DOHH2 (cell line): ENCODE measurements around the gene PRSS3.
"Not testable (repeated sequence)": the region's sequence is repeated elsewhere in the genome, so short reads cannot be mapped to it uniquely, and the experiment has no call there.

ENCODE experiments used
- H3F3A ChIP-seq: fragments of 200-600 bp; sonication (generic), shearing (Covaris generic); 2 replicates; pipeline ENCODE4 v1.6.0; 2016; ENCODE audit warnings: antibody characterized with exemption, mild to moderate bottlenecking; ENCODE audit not compliant: control insufficient read depth, insufficient read depth
- H3K27ac ChIP-seq: fragments of 200-600 bp; sonication (generic); 2 replicates; pipeline ENCODE4 v1.5.1; 2014; ENCODE audit warnings: low read depth, mild to moderate bottlenecking, low read length, moderate library complexity
- H3K27me3 ChIP-seq: fragments of 200-600 bp; sonication (generic); 2 replicates; pipeline ENCODE4 v1.6.1; 2014; ENCODE audit warnings: mild to moderate bottlenecking, low read length, mixed read lengths; ENCODE audit not compliant: control insufficient read depth
- H3K36me3 ChIP-seq: fragments of 200-600 bp; sonication (generic); 2 replicates; pipeline ENCODE4 v1.6.1; 2014; ENCODE audit warnings: mild to moderate bottlenecking, low read length, moderate library complexity, mixed read lengths; ENCODE audit not compliant: control insufficient read depth
- H3K4me1 ChIP-seq: fragments of 200-600 bp; sonication (generic); 2 replicates; pipeline ENCODE4 v1.6.1; 2014; ENCODE audit warnings: mild to moderate bottlenecking, low read length, mixed read lengths; ENCODE audit not compliant: control insufficient read depth
- H3K4me2 ChIP-seq: fragments of 200-600 bp; sonication (generic); 2 replicates; pipeline ENCODE4 v1.6.0; 2014; ENCODE audit warnings: mild to moderate bottlenecking, low read length, moderate library complexity
- H3K4me3 ChIP-seq: fragments of 200-600 bp; sonication (generic); 2 replicates; pipeline ENCODE4 v1.5.1; 2014; ENCODE audit warnings: mild to moderate bottlenecking, low read length, mixed read lengths
- H3K79me2 ChIP-seq: fragments of 200-600 bp; sonication (generic); 2 replicates; pipeline ENCODE4 v1.6.1; 2014; ENCODE audit warnings: mild to moderate bottlenecking, low read length, mixed read lengths; ENCODE audit not compliant: control insufficient read depth
- H3K9me2 ChIP-seq: fragments of 200-600 bp; sonication (generic); replicated peaks from 2 replicates; pipeline ENCODE4 v1.6.1; 2014; ENCODE audit warnings: mild to moderate bottlenecking, low read length, mixed read lengths; ENCODE audit not compliant: control insufficient read depth
- H3K9me3 ChIP-seq: fragments of 200-600 bp; sonication (generic); 2 replicates; pipeline ENCODE4 v1.6.1; 2014; ENCODE audit warnings: antibody characterized with exemption, low read length, mixed read lengths; ENCODE audit not compliant: control insufficient read depth, insufficient read depth
- H4K20me1 ChIP-seq: fragments of 200-600 bp; sonication (generic); 2 replicates; pipeline ENCODE4 v1.6.0; 2014; ENCODE audit warnings: low read depth, mild to moderate bottlenecking, antibody characterized with exemption, low read length, moderate library complexity; ENCODE audit not compliant: control insufficient read depth, insufficient read depth
- EZH2phosphoT487 ChIP-seq: fragments of 200-600 bp; sonication (generic); IDR thresholded peaks from 2 replicates; pipeline ENCODE4 v1.6.1; 2017; ENCODE audit warnings: borderline replicate concordance, mild to moderate bottlenecking, antibody characterized with exemption, low read length, moderate library complexity, mixed read lengths
- TF ChIP-seq, protein P1 (sequence below): fragments of 200-600 bp; sonication (generic); IDR thresholded peaks from one replicate; pipeline ENCODE4 v1.5.1; 2014; ENCODE audit warnings: antibody characterized with exemption, mild to moderate bottlenecking, low read depth, low read length; ENCODE audit not compliant: poor library complexity, severe bottlenecking

Gene PRSS3

DNA sequence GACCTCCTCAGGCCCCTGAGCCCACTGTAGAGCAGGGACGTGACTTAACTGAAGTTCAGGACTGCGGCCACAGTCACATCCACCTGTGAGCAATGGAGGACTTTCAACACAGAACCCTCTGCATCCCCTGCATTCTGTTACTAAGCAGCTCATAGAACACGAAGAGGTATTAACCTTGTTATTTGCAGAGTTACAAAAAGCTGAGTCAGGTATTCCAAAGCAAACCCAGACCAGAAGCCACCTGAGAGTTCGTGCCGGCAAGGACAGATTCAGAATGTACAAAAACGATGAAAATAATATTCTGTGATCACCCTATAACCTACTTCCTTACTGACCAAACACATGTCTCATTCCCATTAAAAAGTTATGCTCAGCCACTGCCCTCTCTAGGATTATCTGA lies 33.0 kb upstream of the PRSS3 start:
- Histone ChIP-seq H3K4me2 (no peak overlapping the region), H3K36me3 (no peaks in the 10 kb centered on the region), H3K27ac (no peak overlapping the region), H3K27me3 (no peaks in the 10 kb centered on the region), H3K4me3 (no peak overlapping the region), H3K4me1 (peaks cover 5% of the 10 kb centered on the region), H3K9me2 (no peaks in the 10 kb centered on the region), H3F3A (no peaks in the 10 kb centered on the region), H3K79me2 (no peaks in the 10 kb centered on the region), H3K9me3 (no peaks in the 10 kb centered on the region), H4K20me1 (no peaks in the 10 kb centered on the region)
- TF ChIP-seq EZH2phosphoT487: no peak
- TF ChIP-seq, protein P1, sequence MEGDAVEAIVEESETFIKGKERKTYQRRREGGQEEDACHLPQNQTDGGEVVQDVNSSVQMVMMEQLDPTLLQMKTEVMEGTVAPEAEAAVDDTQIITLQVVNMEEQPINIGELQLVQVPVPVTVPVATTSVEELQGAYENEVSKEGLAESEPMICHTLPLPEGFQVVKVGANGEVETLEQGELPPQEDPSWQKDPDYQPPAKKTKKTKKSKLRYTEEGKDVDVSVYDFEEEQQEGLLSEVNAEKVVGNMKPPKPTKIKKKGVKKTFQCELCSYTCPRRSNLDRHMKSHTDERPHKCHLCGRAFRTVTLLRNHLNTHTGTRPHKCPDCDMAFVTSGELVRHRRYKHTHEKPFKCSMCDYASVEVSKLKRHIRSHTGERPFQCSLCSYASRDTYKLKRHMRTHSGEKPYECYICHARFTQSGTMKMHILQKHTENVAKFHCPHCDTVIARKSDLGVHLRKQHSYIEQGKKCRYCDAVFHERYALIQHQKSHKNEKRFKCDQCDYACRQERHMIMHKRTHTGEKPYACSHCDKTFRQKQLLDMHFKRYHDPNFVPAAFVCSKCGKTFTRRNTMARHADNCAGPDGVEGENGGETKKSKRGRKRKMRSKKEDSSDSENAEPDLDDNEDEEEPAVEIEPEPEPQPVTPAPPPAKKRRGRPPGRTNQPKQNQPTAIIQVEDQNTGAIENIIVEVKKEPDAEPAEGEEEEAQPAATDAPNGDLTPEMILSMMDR: no peak

DNA sequence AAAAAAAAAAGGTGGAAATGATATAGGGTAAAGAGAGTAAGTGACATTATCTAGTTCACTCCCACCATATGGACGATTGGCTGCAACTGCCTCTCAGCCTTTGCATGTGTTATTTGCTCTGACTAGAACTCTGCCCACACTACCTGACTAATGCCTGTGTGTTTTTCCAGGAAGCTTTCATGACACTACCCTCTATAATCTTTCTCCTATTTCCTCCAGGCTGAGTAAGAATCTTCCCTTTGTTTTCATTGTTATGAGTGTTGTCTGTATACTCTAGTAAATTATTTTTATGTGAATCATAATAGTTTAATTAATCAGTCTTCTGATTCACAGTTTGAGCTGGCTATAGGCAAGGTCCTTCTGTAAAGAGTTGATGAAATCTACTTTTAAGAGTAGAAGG lies 31.7 kb upstream of the PRSS3 start:
- not testable (repeated sequence) for H3K27ac ChIP-seq, H3K9me3 ChIP-seq, H3K27me3 ChIP-seq, H3K79me2 ChIP-seq, H3K4me3 ChIP-seq, H3K36me3 ChIP-seq, H3K4me2 ChIP-seq, H3K4me1 ChIP-seq, H3K9me2 ChIP-seq, H4K20me1 ChIP-seq, H3F3A ChIP-seq

DNA sequence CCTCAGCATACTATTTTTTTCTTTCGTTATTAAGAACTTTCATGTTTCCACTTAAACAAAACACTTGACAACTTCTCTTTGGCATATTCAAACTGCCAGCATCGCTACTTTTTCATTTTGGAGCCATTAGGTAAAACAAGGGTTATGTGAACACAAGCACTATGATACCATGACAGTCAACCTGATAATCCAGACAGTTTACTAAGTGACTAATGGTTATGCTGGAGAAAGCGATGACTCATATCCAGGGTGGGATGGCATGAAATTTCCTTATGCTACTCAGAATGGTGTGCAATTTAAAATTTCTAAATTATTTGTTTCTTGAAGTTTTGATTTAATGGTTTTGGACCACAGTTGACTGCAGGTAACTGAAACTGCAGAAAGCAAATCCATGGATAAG lies 29.9 kb upstream of the PRSS3 start:
- no peak overlapping the region for H3K27ac ChIP-seq
- no peak overlapping the region for H3K4me3 ChIP-seq
- no peaks in the 10 kb centered on the region for H3K9me2 ChIP-seq
- H3K27me3 ChIP-seq: no peaks in the 10 kb centered on the region
- no peaks in the 10 kb centered on the region for H3F3A ChIP-seq
- H3K79me2 ChIP-seq: no peaks in the 10 kb centered on the region
- TF ChIP-seq, protein P1: no peak
- TF ChIP-seq EZH2phosphoT487: no peak
- no peaks in the 10 kb centered on the region for H3K4me1 ChIP-seq
- no peaks in the 10 kb centered on the region for H4K20me1 ChIP-seq
- no peaks in the 10 kb centered on the region for H3K9me3 ChIP-seq
- no peaks in the 10 kb centered on the region for H3K36me3 ChIP-seq
- no peak overlapping the region for H3K4me2 ChIP-seq

DNA sequence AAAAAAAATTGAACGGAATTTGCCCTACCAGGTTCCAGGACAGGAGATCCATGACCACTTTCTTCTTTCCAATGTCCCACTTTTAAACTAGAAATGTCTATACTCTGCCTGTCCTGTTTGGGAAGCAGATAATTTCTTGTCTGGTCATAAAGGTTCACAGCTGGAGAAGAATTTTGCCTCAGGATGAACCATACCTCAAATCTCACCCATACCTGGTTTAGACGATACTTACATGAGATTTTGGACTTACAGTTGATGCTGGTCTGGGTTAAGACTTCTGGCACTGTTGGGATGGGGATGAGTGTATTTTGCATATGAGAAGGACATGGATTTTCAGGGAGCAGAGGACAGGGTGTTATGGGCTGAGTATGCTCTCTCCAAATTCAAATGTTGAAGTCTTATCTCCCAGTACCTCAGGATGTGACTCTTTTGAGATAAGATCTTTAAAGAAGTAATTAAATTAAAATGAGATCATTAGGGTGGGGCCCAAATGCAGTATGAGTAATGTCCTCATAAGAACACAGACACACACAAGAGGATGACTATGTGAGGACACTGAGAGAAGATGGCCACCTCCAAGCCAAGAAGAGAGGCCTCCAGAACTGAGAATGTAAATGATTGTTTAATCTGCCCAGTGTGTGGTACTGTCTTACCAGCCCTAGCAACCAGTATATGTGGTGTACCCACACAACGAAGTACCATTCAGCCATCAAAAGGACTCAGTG lies 25.0 kb upstream of the PRSS3 start:
- H3K27me3 ChIP-seq, H3K79me2 ChIP-seq, H3K27ac ChIP-seq, H3K36me3 ChIP-seq, H3K4me1 ChIP-seq, H3K9me3 ChIP-seq, H3K4me2 ChIP-seq, H4K20me1 ChIP-seq, H3K9me2 ChIP-seq, H3F3A ChIP-seq, H3K4me3 ChIP-seq: not testable (repeated sequence)

DNA sequence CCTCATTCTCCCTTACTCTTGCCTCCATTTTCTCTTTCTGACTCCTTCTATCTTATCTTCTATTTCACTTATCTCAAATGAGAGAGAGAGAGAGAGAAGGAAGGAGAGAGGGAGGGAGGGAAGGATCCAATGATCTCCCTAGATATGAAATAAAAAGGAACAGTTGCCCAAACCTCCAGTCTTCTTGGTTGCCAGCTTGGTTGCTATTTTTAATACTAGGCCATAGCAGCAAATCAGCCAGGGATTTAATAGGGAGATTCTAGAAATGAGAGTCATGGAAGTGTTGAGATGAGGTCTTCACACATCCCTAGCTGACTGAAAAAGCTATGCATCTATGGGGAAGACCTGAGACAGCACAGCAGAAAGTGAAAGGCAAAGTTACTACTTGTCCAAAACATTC lies 22.2 kb upstream of the PRSS3 start:
- not testable (repeated sequence) for H3K4me3 ChIP-seq, H4K20me1 ChIP-seq, H3K9me3 ChIP-seq, H3K9me2 ChIP-seq, H3F3A ChIP-seq, H3K27me3 ChIP-seq, H3K79me2 ChIP-seq, H3K27ac ChIP-seq, H3K36me3 ChIP-seq, H3K4me2 ChIP-seq
- H3K4me1 ChIP-seq: peaks cover 10% of the 10 kb centered on the region

DNA sequence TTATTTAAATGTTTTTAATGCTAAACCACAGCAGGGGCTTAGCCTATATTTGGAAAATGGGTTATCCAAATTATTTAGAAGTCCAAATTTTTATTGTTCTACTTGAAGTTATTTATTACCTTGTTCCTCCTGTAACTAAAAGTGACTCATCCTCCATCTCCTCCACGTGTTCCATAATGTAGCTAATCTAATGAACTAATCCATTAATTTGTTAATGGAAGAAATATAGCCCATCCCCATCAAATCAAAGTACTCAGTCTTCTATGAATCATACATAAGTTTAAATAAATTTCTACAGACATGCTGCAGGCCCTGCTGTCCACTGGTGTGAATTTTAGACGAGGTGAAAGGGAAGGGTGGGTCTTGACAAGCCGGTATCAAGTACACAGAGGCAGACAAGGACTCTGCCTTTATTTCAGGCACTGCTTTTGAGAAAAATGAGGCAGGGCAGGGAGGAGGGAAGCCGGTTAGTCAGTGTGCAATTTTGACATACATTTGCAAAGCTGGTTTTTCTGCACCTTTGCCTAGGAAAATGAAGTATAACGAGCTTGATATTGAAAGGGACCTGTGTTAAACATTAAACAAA lies 21.2 kb upstream of the PRSS3 start:
- not testable (repeated sequence) for H3K4me2 ChIP-seq, H3F3A ChIP-seq, H3K9me3 ChIP-seq, H3K79me2 ChIP-seq, H3K4me3 ChIP-seq, H3K27ac ChIP-seq, H4K20me1 ChIP-seq, H3K36me3 ChIP-seq, H3K27me3 ChIP-seq, H3K9me2 ChIP-seq
- peaks cover 19% of the 10 kb centered on the region for H3K4me1 ChIP-seq
